SK-N-SH (cell line): ENCODE results near the gene RPF1.
"Not testable (repeated sequence)": the region's sequence is repeated elsewhere in the genome, so short reads cannot be mapped to it uniquely, and the experiment has no call there.

ENCODE experiments used
- CHD2 ChIP-seq: fragments of 150-350 bp; IDR thresholded peaks from 2 replicates; pipeline ENCODE4 v1.6.1; 2018; ENCODE audit warnings: low read length; ENCODE audit not compliant: partially characterized antibody
- EP300 ChIP-seq, 2 experiments: IDR thresholded peaks; 2 replicates each; pipeline versions ENCODE4 v1.4.0 to v1.6.1; 2012; ENCODE audit warnings: borderline replicate concordance in 1 of 2, low read depth in 1 of 2, low read length in 1 of 2
- EZH2phosphoT487 ChIP-seq: fragments of 200-600 bp; sonication (generic); IDR thresholded peaks from 2 replicates; pipeline ENCODE4 v1.6.1; 2017; ENCODE audit warnings: low read depth, mixed run types, mild to moderate bottlenecking, antibody characterized with exemption, moderate library complexity, borderline replicate concordance
- JUND ChIP-seq: IDR thresholded peaks from 2 replicates; pipeline ENCODE4 v1.4.0; 2012
- MEF2A ChIP-seq: IDR thresholded peaks from 2 replicates; pipeline ENCODE4 v1.4.0; 2012; ENCODE audit warnings: low read depth, borderline replicate concordance
- NFIC ChIP-seq: IDR thresholded peaks from 2 replicates; pipeline ENCODE4 v1.4.0; 2012; ENCODE audit warnings: borderline replicate concordance
- RFX5 ChIP-seq: IDR thresholded peaks from 2 replicates; pipeline ENCODE4 v1.6.1; 2012; ENCODE audit warnings: mild to moderate bottlenecking, improper control_type of control experiment, low read length
- SMC3 ChIP-seq: IDR thresholded peaks from 2 replicates; pipeline ENCODE4 v1.6.1; 2012; ENCODE audit warnings: low read depth, low read length, improper control_type of control experiment
- TCF12 ChIP-seq: IDR thresholded peaks from 2 replicates; pipeline ENCODE4 v1.4.0; 2012
- TF ChIP-seq, protein P1 (sequence below): IDR thresholded peaks from 2 replicates; pipeline ENCODE4 v1.4.0; 2012; ENCODE audit warnings: low read depth
- TF ChIP-seq, protein P2 (sequence below): fragments of 200-600 bp; sonication (generic); IDR thresholded peaks from 2 replicates; pipeline ENCODE4 v1.6.1; 2017; ENCODE audit warnings: antibody characterized with exemption, mild to moderate bottlenecking, moderate library complexity
- TF ChIP-seq, protein P3 (sequence below): IDR thresholded peaks from 2 replicates; pipeline ENCODE4 v1.4.0; 2012; ENCODE audit warnings: low read depth, borderline replicate concordance
- TF ChIP-seq, protein P4 (sequence below): IDR thresholded peaks from 2 replicates; pipeline ENCODE4 v1.6.1; 2012; ENCODE audit warnings: mild to moderate bottlenecking, low read depth, low read length, moderate library complexity
- TF ChIP-seq, protein P5 (sequence below): fragments of 150-350 bp; IDR thresholded peaks from 2 replicates; pipeline ENCODE4 v1.6.1; 2016; ENCODE audit warnings: mild to moderate bottlenecking, low read depth, low read length

DNA sequence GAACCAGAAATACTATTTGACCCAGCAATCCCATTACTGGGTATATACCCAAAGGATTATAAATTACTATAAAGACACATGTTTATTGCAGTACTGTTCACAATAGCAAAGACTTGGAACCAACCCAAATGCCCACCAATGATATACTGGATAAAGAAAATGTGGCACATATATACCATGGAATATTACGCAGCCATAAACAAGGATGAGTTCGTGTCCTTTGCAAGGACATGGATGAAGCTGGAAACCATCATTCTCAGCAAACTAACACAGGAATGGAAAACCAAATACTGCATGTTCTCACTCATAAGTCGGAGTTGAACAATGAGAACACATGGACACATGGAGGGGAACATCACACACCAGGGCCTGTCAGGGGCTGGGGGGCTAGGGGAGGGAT is 30.4 kb upstream of the RPF1 start:
- TF ChIP-seq, protein P1, sequence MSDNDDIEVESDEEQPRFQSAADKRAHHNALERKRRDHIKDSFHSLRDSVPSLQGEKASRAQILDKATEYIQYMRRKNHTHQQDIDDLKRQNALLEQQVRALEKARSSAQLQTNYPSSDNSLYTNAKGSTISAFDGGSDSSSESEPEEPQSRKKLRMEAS, result not testable (repeated sequence)
- TF ChIP-seq, protein P2, sequence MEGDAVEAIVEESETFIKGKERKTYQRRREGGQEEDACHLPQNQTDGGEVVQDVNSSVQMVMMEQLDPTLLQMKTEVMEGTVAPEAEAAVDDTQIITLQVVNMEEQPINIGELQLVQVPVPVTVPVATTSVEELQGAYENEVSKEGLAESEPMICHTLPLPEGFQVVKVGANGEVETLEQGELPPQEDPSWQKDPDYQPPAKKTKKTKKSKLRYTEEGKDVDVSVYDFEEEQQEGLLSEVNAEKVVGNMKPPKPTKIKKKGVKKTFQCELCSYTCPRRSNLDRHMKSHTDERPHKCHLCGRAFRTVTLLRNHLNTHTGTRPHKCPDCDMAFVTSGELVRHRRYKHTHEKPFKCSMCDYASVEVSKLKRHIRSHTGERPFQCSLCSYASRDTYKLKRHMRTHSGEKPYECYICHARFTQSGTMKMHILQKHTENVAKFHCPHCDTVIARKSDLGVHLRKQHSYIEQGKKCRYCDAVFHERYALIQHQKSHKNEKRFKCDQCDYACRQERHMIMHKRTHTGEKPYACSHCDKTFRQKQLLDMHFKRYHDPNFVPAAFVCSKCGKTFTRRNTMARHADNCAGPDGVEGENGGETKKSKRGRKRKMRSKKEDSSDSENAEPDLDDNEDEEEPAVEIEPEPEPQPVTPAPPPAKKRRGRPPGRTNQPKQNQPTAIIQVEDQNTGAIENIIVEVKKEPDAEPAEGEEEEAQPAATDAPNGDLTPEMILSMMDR, result not testable (repeated sequence)
- TF ChIP-seq, protein P3, sequence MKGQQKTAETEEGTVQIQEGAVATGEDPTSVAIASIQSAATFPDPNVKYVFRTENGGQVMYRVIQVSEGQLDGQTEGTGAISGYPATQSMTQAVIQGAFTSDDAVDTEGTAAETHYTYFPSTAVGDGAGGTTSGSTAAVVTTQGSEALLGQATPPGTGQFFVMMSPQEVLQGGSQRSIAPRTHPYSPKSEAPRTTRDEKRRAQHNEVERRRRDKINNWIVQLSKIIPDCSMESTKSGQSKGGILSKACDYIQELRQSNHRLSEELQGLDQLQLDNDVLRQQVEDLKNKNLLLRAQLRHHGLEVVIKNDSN, result not testable (repeated sequence)
- TF ChIP-seq, protein P4, sequence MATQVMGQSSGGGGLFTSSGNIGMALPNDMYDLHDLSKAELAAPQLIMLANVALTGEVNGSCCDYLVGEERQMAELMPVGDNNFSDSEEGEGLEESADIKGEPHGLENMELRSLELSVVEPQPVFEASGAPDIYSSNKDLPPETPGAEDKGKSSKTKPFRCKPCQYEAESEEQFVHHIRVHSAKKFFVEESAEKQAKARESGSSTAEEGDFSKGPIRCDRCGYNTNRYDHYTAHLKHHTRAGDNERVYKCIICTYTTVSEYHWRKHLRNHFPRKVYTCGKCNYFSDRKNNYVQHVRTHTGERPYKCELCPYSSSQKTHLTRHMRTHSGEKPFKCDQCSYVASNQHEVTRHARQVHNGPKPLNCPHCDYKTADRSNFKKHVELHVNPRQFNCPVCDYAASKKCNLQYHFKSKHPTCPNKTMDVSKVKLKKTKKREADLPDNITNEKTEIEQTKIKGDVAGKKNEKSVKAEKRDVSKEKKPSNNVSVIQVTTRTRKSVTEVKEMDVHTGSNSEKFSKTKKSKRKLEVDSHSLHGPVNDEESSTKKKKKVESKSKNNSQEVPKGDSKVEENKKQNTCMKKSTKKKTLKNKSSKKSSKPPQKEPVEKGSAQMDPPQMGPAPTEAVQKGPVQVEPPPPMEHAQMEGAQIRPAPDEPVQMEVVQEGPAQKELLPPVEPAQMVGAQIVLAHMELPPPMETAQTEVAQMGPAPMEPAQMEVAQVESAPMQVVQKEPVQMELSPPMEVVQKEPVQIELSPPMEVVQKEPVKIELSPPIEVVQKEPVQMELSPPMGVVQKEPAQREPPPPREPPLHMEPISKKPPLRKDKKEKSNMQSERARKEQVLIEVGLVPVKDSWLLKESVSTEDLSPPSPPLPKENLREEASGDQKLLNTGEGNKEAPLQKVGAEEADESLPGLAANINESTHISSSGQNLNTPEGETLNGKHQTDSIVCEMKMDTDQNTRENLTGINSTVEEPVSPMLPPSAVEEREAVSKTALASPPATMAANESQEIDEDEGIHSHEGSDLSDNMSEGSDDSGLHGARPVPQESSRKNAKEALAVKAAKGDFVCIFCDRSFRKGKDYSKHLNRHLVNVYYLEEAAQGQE, result not testable (repeated sequence)
- not testable (repeated sequence) for TF ChIP-seq EP300 (IDR thresholded peaks at IDR 0.05; ENCODE audit: borderline replicate concordance in 1 of 2, low read depth in 1 of 2, low read length in 1 of 2); MEF2A; JUND; CHD2; SMC3; EZH2phosphoT487; RFX5; NFIC; TCF12
- TF ChIP-seq, protein P5, sequence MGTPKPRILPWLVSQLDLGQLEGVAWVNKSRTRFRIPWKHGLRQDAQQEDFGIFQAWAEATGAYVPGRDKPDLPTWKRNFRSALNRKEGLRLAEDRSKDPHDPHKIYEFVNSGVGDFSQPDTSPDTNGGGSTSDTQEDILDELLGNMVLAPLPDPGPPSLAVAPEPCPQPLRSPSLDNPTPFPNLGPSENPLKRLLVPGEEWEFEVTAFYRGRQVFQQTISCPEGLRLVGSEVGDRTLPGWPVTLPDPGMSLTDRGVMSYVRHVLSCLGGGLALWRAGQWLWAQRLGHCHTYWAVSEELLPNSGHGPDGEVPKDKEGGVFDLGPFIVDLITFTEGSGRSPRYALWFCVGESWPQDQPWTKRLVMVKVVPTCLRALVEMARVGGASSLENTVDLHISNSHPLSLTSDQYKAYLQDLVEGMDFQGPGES, result not testable (repeated sequence)
